K562 (cell line): ENCODE data around the gene NAA80. TPM values are rescaled to one million over a fixed set of nuclear protein-coding genes. Genes with fewer than 3 reads are reported as not detected.

Experiments
- ATAC-seq: fragments of 200-7000 bp; cut with Tn5 transposase; 3 replicates; pipeline ENCODE4 v1.9.1; 2020; ENCODE audit warnings: moderate library complexity
- BruUV-seq: library from RNA; stranded (reverse); fragments of 400-500 nt; replicated peaks from 2 replicates; lab custom pipeline; 2021; lab: Mats Ljungman, UMichigan
- CTCF ChIA-PET: fragments of 300-600 bp; formaldehyde crosslinking; extraction: SDS; loops from one replicate; lab custom pipeline; 2021; ENCODE audit warnings: low intra/inter-chr PET ratio; lab: Yijun Ruan, JAX
- POLR2A ChIA-PET: fragments of 300-600, 350-650 bp; sonication (Branson Sonifier 250); formaldehyde crosslinking; extraction: SDS; loops from one replicate; lab custom pipeline; 2021; ENCODE audit warnings: antibody characterized with exemption, inconsistent platforms; lab: Yijun Ruan, JAX
- DNase-seq, 4 experiments: peaks; one replicate each; pipeline versions ENCODE4 v3.0.0 to v3.0.0-alpha.2; 2011 to 2018; ENCODE audit warnings: low spot score in 3 of 4, mixed read lengths in 3 of 4; ENCODE audit errors: extremely low read depth in 1 of 4
- FAIRE-seq: peaks from 2 replicates; lab custom pipeline; 2011; peaks lifted over from hg19 to GRCh38; lab: Jason Lieb, UNC
- H2AFZ ChIP-seq: 2 replicates; pipeline ENCODE4 v1.6.0; 2011; ENCODE audit warnings: low read depth, low read length, control low read depth, inconsistent platforms
- H3K27ac ChIP-seq: fragments of 200-600 bp; 3 replicates; pipeline ENCODE4 v1.8.0; 2011; ENCODE audit warnings: low read depth, mild to moderate bottlenecking, control low read depth, inconsistent platforms, low read length, moderate library complexity, mixed read lengths; ENCODE audit errors: extremely low read depth
- H3K27me3 ChIP-seq, 2 experiments: fragments of 300-600 bp in 1 of 2; 2 replicates in 1 of 2; 3 replicates in 1 of 2; pipeline versions ENCODE4 v1.6.0 to v1.8.0; 2011; ENCODE audit warnings: inconsistent platforms in 2 of 2, low read length in 2 of 2, mild to moderate bottlenecking in 1 of 2, mixed read lengths in 1 of 2, moderate library complexity in 1 of 2; ENCODE audit not compliant: control insufficient read depth in 2 of 2, insufficient read depth in 2 of 2
- H3K36me3 ChIP-seq: fragments of 300-600 bp; 3 replicates; pipeline ENCODE4 v1.8.0; 2011; ENCODE audit warnings: mild to moderate bottlenecking, low read length, inconsistent platforms; ENCODE audit not compliant: control insufficient read depth, insufficient read depth
- H3K4me1 ChIP-seq, 2 experiments: fragments of 200-600 bp in 1 of 2; replicated peaks in 1 of 2; 2 replicates in 1 of 2; 3 replicates in 1 of 2; pipeline versions ENCODE4 v1.5.1 to v1.8.0; 2011; ENCODE audit warnings: inconsistent platforms in 2 of 2, low read length in 2 of 2, mild to moderate bottlenecking in 1 of 2, mixed read lengths in 1 of 2, moderate library complexity in 1 of 2; ENCODE audit not compliant: control insufficient read depth in 2 of 2, insufficient read depth in 2 of 2
- H3K4me2 ChIP-seq: 2 replicates; pipeline ENCODE4 v1.6.1; 2011; ENCODE audit warnings: low read length, control low read depth, inconsistent platforms, mixed read lengths; ENCODE audit not compliant: insufficient read depth
- H3K4me3 ChIP-seq: fragments of 200-600 bp; sonication (generic), shearing (Covaris generic); 2 replicates; pipeline ENCODE4 v1.5.1; 2016; ENCODE audit warnings: control low read depth, inconsistent platforms
- H3K79me2 ChIP-seq: fragments of 200-600 bp; 3 replicates; pipeline ENCODE4 v1.8.0; 2011; ENCODE audit warnings: low read length, inconsistent platforms; ENCODE audit not compliant: control insufficient read depth, insufficient read depth
- H3K9ac ChIP-seq, 2 experiments: 2 replicates each; pipeline versions ENCODE4 v1.6.0 to v1.6.1; 2011; ENCODE audit warnings: low read depth in 2 of 2, low read length in 2 of 2, control low read depth in 1 of 2, inconsistent platforms in 1 of 2, mild to moderate bottlenecking in 1 of 2, mixed read lengths in 1 of 2; ENCODE audit not compliant: insufficient read depth in 1 of 2
- H3K9me1 ChIP-seq: one replicate; pipeline ENCODE4 v1.6.0; 2011; ENCODE audit warnings: inconsistent platforms, mild to moderate bottlenecking, low read length, moderate library complexity; ENCODE audit not compliant: control insufficient read depth, insufficient read depth
- H3K9me3 ChIP-seq: replicated peaks from 2 replicates; pipeline ENCODE4 v1.5.1; 2011; ENCODE audit warnings: low read depth, low read length, inconsistent platforms; ENCODE audit not compliant: control insufficient read depth, insufficient read depth
- H4K20me1 ChIP-seq: replicated peaks from 2 replicates; pipeline ENCODE4 v1.6.1; 2011; ENCODE audit warnings: low read length, inconsistent platforms, mixed read lengths; ENCODE audit not compliant: control insufficient read depth, insufficient read depth
- MTA3 ChIP-seq: fragments of 450-650 bp; formaldehyde crosslinking; IDR thresholded peaks from 2 replicates; pipeline ENCODE4 v1.6.1; 2017; ENCODE audit warnings: mild to moderate bottlenecking, borderline replicate concordance
- PCBP1 ChIP-seq: fragments of 200-400 bp; formaldehyde crosslinking; IDR thresholded peaks from 2 replicates; pipeline ENCODE4 v1.6.1; 2018; ENCODE audit warnings: mild to moderate bottlenecking, low read depth, low read length; ENCODE audit not compliant: poor library complexity, severe bottlenecking
- ZBTB33 ChIP-seq: sonication (generic); formaldehyde crosslinking; IDR thresholded peaks from 2 replicates; pipeline ENCODE4 v1.8.1; 2023; ENCODE audit warnings: mild to moderate bottlenecking, missing genetic modification reagents
- WGBS: fragments of 100-300 bp; shearing (Covaris generic); methylation state at CpG from one replicate; pipeline ENCODE4 v1.1.6; 2016; ENCODE audit warnings: low coverage, mixed read lengths; ENCODE audit not compliant: insufficient coverage; ENCODE audit errors: missing lambda C conversion rate; 5-methylcytosine and 5-hydroxymethylcytosine counted together
- in situ Hi-C: fragments of 300-500 bp; cut with MboI; formaldehyde crosslinking; loops from 4 replicates; pipeline ENCODE4 v1.15.0; 2018; ENCODE audit warnings: inconsistent platforms, mixed read lengths
- intact Hi-C: fragments of 100-400 bp; cut with micrococcal nuclease; formaldehyde crosslinking; loops from 2 replicates; pipeline ENCODE4 v1.14.2; 2022
- polyA plus RNA-seq, 8 experiments: library from polyadenylated mRNA; depleted of rRNA in 4 of 8; stranded (reverse) in 5 of 8; unstranded in 3 of 8; fragments of >200 nt; fragmentation: Nextera tagmentation in 2 of 8; fragmentation: Illumina TruSeq in 1 of 8; extraction: Ambion mirVana in 2 of 8; extraction: Trizol in 1 of 8; gene quantifications; 2 replicates each; pipeline versions ENCODE4 v1.2.1 to v1.2.3, GENCODE V29; 2011 to 2014; ENCODE audit warnings: inconsistent platforms in 1 of 8, missing spikeins in 1 of 8
- total RNA-seq, 7 experiments: library from RNA; depleted of rRNA in 6 of 7; stranded (reverse); fragments of >200 nt in 6 of 7; fragmentation: Illumina TruSeq in 2 of 7; extraction: Trizol in 2 of 7; gene quantifications; 2 replicates each; pipeline versions ENCODE4 v1.2.1 to v1.2.3, GENCODE V29; 2011 to 2021; ENCODE audit warnings: low replicate concordance in 1 of 7

The NAA80 gene
- total and polyA plus RNA-seq, 9 of the 15 experiments (the other 6 are each of a cell fraction or from before 2014, with no cell fraction given), result 0.82 to 24.0 (median 8.6) TPM

- peak within 1 kb of the TSS; percentile 90 for H3K4me2 ChIP-seq
- in situ Hi-C loops (no loop called here), intact Hi-C loops (no loop called here)
- no TSS peak for BruUV-seq
- peaks cover 32% of the 10 kb centered on the region for H3K79me2 ChIP-seq
- H3K9me1 ChIP-seq, result no peaks in the 10 kb centered on the region
- peak within 1 kb of the TSS; percentile 98 for H3K9ac ChIP-seq
- ATAC-seq, result no peak
- FAIRE-seq, result no peak
- peak within 1 kb of the TSS; percentile 99 for H2AFZ ChIP-seq
- H4K20me1 ChIP-seq, result no peaks in the 10 kb centered on the region
- DNase-seq, result no peak
- H3K27ac ChIP-seq, result peak within 1 kb of the TSS; percentile 100
- WGBS, result 84% methylated on average over 8 of the region's 31 CpGs
- H3K4me3 ChIP-seq, result peak within 1 kb of the TSS; percentile 81
- ChIA-PET POLR2A (no interaction called here), CTCF (no interaction called here)
- H3K9me3 ChIP-seq, result no peaks in the 10 kb centered on the region
- H3K4me1 ChIP-seq, result peaks cover 25 to 66% of the 10 kb centered on the region in 2 experiments; a peak in 4 of 5 replicates
- no peaks in the 10 kb centered on the region for H3K27me3 ChIP-seq
- TF ChIP-seq MTA3, result no peak
- TF ChIP-seq ZBTB33 (CRISPR knock-in tag), result 0 out of 2 replicates have a peak, but pooled peaks have one; percentile 9
- peak; percentile 14 for TF ChIP-seq PCBP1
- H3K36me3 ChIP-seq, result peaks cover 42% of the 10 kb centered on the region; the same call in 2 of the 3 replicates
Observed at GRCh38 chr3:50322386-50323091, 23.3 kb upstream of the NAA80 start, which contains the start of gene HYAL2. HYAL2 (minus strand) TSS chr3:50322745; CDS start chr3:50320489, 2,256 bp downstream.
